HG02981 (cell line): ENCODE data around the gene CMTM7.

Experiments used
- ATAC-seq: cut with Tn5 transposase; IDR thresholded peaks from one replicate; pipeline ENCODE4 v1.9.1; 2021; ENCODE audit warnings: mild to moderate bottlenecking, moderate library complexity; ENCODE audit not compliant: unreplicated experiment

The CMTM7 gene

GRCh38 chr3:32413845-32414521 lies 22.3 kb downstream of the CMTM7 start:
- no peak for ATAC-seq

GRCh38 chr3:32414522-32415202 lies 23.0 kb downstream of the CMTM7 start:
- ATAC-seq = no peak

GRCh38 chr3:32419742-32420125 lies 28.1 kb downstream of the CMTM7 start:
- ATAC-seq = no peak

GRCh38 chr3:32420126-32421038 lies 28.7 kb downstream of the CMTM7 start:
- peak; percentile 74 for ATAC-seq

GRCh38 chr3:32421185-32421584 lies 29.5 kb downstream of the CMTM7 start:
- no peak for ATAC-seq

GRCh38 chr3:32421991-32422859 lies 30.6 kb downstream of the CMTM7 start:
- ATAC-seq = no peak

- no peak for ATAC-seq
These were observed 31.3 kb downstream of the CMTM7 start for GRCh38 chr3:32422943-32423342.

GRCh38 chr3:32423534-32423933 lies 31.9 kb downstream of the CMTM7 start:
- ATAC-seq = peak; percentile 43

GRCh38 chr3:32423956-32424557 lies 32.4 kb downstream of the CMTM7 start:
- ATAC-seq = no peak

GRCh38 chr3:32424581-32425250 lies 33.1 kb downstream of the CMTM7 start:
- ATAC-seq = no peak

GRCh38 chr3:32428092-32429068 lies 36.7 kb downstream of the CMTM7 start:
- ATAC-seq = peak; percentile 75

- no peak for ATAC-seq
These were observed 39.2 kb downstream of the CMTM7 start for GRCh38 chr3:32430900-32431299.

GRCh38 chr3:32431481-32431880 lies 39.8 kb downstream of the CMTM7 start:
- ATAC-seq = no peak

- no peak for ATAC-seq
These were observed 40.5 kb downstream of the CMTM7 start for GRCh38 chr3:32432045-32432710.

- ATAC-seq = peak; percentile 39
These were observed 41.3 kb downstream of the CMTM7 start for GRCh38 chr3:32432711-32433530.

GRCh38 chr3:32434206-32434605 lies 42.6 kb downstream of the CMTM7 start:
- ATAC-seq = no peak
